NCI-H2029 treated with DMSO at 0.1 percent for 48 hours (cell line): ENCODE data around the gene P2RX2.
A peak's percentile ranks its signal among the peaks of the same experiment; 100 is the strongest.

Experiments used
- DNase-seq: peaks from one replicate; lab custom pipeline; 2025; lab: John Stamatoyannopoulos, UW

Gene P2RX2

DNA sequence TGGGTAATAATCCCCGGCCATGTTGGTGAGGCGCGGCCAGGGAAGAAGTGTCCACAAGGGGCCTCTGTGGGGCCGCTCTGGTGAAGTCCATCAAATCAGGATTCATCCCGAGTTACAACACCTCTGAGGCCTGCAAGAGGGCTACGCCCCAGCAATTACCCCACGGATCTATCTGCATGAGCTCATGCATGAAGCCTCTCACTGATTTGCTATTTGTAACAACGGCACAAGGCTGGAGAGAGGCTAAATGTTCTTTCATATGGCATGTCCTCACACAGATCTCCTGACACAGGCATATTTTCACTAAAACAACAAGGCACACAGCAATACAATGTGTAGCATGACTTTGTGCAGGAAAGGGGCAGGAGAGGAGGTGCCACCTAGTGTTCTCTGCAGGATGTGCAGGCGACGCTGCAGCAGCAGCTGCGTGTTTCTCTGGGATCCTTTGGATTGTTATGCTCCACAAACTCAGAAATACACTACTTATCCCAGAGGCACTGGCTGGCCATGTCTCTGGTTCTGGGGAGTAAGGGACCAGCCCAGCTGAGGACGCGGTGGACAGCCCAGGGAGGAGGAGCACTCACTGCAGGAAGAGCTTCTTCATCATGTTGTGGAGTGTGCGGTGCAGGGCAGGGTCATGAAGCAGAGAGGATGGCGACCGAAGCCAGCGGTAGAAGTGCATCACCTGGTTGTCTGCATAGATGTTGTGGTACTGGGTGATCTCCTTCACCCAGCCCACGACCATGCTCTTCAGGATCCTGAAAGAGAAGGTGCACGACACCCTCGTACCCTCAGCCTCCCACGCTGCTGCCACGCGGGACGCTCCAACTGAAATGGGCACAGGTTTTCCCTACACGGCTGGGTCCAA is 20.2 kb downstream of the P2RX2 start:
- DNase-seq, result no peak

- DNase-seq, result no peak
Observed at GRCh38 chr12:132639956-132640520, 21.5 kb downstream of the P2RX2 start.

GRCh38 chr12:132640936-132641335 is 22.4 kb downstream of the P2RX2 start:
- DNase-seq, result no peak

DNA sequence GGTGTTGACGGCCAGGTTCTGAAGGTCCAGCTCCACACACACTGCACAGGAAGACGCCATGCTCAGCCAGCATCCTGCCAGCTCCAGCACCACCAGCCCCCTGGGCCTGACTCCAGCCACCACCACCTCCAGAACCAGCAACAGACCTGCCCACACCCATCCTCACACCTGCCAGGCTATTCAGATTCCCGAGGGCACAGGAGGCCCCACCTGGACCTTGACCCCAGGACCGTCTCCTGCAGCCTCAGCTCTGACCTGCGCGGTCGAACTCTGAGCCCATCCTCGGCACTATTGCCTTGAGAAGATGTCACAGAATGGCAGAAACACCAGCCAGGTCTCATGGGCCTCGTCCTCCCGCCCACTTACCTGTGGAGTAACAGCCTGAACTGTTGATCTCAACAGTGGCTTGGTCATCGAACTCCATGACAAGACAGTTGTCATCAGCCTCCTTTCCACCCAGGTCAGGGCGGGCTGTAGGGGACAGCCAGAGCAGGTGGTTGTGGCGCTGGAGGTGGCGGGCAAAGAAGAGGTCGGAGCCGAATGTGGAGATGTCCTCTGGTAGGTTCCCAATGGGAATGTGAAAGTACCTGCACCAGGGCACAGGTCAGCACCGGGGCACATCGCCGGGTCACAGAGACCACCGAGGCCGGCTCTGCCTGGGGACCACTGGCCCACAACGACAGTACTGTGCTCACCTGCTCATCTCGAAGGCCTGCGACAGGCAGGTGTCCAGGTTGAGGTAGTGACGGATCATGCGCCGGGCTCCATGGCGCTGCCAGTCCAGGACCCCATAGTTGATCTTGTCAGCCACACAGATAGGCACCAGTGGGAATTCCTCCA is 23.5 kb downstream of the P2RX2 start:
- no peak for DNase-seq

DNA sequence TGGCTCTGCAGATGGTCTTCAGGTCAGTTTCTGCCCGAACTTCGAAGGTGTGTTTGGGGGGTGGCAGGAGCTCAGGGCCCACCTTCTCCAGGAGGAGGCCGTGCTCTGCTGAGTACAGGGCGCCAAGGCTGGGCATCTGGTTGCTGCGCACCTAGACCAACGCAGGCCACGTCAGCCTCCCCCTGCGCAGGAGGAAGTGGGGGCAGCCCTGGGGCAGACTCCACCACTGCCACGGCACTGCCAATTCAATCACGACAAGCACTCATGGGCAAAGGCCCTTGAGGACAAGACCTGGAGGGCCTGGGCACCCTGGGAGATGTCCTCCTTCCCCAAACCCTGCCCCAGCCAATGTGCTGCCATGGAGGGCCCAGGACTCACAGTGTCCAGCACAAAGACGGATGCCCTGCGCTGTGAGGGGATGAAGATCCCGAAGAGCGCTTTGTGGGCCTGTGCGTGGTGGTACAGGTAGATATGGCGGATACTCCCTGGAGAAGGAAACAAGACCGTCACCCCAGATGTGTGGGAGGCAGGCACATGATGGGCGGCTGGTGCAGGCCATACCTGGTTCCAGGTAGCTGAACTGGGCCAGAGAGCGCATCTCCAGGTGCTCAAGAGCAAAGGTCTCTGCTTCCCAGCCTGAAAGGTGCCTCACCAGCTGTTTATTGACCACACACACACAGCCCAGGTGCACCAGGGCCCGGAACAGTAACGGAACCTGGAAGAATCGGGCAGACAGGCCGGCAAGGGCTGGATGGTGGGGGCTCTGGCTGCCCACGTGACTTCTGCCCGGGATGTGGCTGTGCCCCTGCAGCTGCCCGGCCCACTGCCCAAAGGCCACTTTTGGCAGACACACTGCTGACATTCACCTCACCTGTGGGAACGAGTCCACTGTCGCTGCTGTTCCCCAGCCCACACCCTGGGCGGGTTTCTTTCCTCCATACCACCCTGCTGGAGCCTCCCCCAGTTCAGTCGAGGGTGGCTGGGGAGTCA is 24.6 kb downstream of the P2RX2 start:
- DNase-seq, result no peak

- no peak for DNase-seq
Observed at GRCh38 chr12:132646850-132647249, 28.3 kb downstream of the P2RX2 start.

- DNase-seq, result no peak
Observed at GRCh38 chr12:132647858-132648257, 29.3 kb downstream of the P2RX2 start.

DNA sequence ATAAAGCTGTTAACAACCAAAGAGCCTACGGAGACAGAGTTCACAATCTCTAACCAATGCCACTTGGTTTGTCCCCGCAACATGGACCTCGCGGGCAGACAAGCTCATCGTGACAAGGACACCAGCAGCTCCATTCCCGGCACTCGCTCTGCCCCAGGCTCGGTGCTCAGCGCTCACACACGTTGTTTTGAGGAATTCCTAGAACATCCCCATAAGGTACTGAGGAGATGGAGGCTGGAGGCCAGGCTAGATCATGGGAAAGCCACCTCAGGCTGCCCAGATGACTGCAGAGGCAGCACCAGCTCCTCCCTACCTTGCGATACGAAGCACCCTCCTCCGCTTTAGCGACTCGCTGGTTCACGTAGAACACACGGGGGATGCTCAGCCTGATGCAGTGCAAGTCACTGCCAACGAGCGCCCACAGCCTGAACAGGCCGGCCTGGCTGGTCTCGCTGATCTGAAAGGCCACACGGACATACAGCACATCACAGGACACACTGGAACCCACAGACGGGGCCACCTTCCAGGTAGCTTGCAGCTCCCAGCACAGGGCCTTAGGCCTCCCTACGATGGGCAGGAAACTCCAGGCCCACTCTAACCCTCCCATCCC is 30.1 kb downstream of the P2RX2 start:
- no peak for DNase-seq

- no peak for DNase-seq
Observed at GRCh38 chr12:132649226-132649945, 30.8 kb downstream of the P2RX2 start.

GRCh38 chr12:132651444-132652100 is 33.0 kb downstream of the P2RX2 start:
- peak; percentile 98 for DNase-seq

- no peak for DNase-seq
Observed at GRCh38 chr12:132653567-132654290, 35.2 kb downstream of the P2RX2 start.

GRCh38 chr12:132657004-132657727 is 38.6 kb downstream of the P2RX2 start:
- DNase-seq, result no peak

DNA sequence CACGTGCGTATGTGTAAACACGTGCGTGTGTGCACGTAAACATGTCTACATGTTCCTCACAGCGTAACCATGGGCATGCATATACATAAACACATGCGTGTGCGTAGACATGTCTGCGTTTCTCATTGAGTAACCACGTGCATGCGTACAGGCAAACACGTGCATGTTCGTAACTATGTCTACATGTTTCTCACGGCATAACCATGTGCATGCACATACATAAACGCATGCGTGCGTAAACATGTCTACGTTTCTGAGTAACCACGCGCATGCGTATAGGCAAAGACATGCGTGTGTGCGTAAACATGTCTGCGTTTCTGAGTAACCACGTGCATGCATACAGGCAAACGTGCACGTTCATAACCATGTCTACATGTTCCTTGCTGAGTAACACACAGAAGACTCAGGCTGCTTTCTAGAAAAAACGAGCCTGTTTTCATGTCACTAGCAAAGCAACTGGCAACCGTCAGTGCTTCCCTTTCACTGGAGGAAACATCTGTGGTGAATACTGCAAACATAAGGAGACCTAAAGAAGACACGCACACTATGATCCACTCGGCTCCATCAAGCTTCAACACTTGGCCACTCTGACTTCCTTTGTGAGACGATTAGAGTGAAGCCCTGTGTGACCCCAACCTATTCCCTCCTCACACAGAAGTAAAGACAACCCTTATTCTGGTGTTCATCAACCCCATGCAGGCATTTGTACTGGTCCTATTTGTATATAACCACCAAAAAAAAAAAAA is 39.7 kb downstream of the P2RX2 start:
- no peak for DNase-seq

GRCh38 chr12:132659146-132659545 is 40.6 kb downstream of the P2RX2 start:
- no peak for DNase-seq

GRCh38 chr12:132660052-132660451 is 41.5 kb downstream of the P2RX2 start:
- no peak for DNase-seq

DNA sequence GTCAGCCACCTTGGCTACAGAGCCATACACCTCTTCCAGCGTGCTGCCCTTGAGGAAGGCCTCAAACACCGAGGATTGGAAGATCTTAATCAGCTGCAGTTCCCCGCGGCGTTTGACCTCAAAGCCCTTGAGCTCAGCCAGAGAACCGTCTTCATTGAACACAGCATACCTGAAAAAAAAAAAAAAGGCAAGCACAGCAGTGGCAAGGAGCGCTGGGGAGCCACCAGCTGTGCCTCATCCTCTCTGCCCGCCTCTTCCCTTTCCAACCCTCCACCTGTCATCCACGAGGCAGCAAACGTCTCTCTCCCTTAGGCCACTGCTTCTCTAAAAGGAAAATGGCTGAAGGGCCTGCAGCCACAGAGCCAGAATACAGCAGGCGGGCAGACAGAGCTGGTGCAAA is 42.4 kb downstream of the P2RX2 start:
- no peak for DNase-seq

GRCh38 chr12:132661972-132662371 is 43.4 kb downstream of the P2RX2 start:
- no peak for DNase-seq
